HG03432 (cell line): Measurements from ENCODE around the gene FANCE.
"Not testable (repeated sequence)": the region's sequence is repeated elsewhere in the genome, so short reads cannot be mapped to it uniquely, and the experiment has no call there.

Source experiments
- ATAC-seq: cut with Tn5 transposase; IDR thresholded peaks from one replicate; pipeline ENCODE4 v1.9.1; 2021; ENCODE audit warnings: mild to moderate bottlenecking, moderate library complexity; ENCODE audit not compliant: unreplicated experiment

Gene FANCE

GRCh38 chr6:35429463-35429862 lies 22.7 kb upstream of the FANCE start:
- ATAC-seq = no peak

GRCh38 chr6:35432291-35432690 lies 19.8 kb upstream of the FANCE start:
- no peak for ATAC-seq

GRCh38 chr6:35432702-35433101 lies 19.4 kb upstream of the FANCE start:
- not testable (repeated sequence) for ATAC-seq

GRCh38 chr6:35435074-35435837 lies 16.9 kb upstream of the FANCE start:
- no peak for ATAC-seq

- ATAC-seq = no peak
These were observed 15.9 kb upstream of the FANCE start for GRCh38 chr6:35436071-35436857.

- not testable (repeated sequence) for ATAC-seq
These were observed 13.6 kb upstream of the FANCE start for GRCh38 chr6:35438378-35439065.

- ATAC-seq = no peak
These were observed 12.8 kb upstream of the FANCE start for GRCh38 chr6:35439308-35439707.

- ATAC-seq = no peak
These were observed 10.9 kb upstream of the FANCE start for GRCh38 chr6:35441205-35441604.

- no peak for ATAC-seq
These were observed 10.5 kb upstream of the FANCE start for GRCh38 chr6:35441642-35442041.

- ATAC-seq = no peak
These were observed 9.4 kb upstream of the FANCE start for GRCh38 chr6:35442693-35443092.

GRCh38 chr6:35443341-35444030 lies 8.7 kb upstream of the FANCE start:
- ATAC-seq = no peak

- ATAC-seq = no peak
These were observed 6.4 kb upstream of the FANCE start for GRCh38 chr6:35445691-35446090.

GRCh38 chr6:35448191-35448590 lies 3.9 kb upstream of the FANCE start:
- no peak for ATAC-seq

- ATAC-seq = no peak
These were observed 2.8 kb upstream of the FANCE start for GRCh38 chr6:35449287-35449881.

- ATAC-seq = no peak
These were observed 570 bp upstream of the FANCE start for GRCh38 chr6:35451354-35452182.

- ATAC-seq = no peak
These were observed 1.1 kb downstream of the FANCE start for GRCh38 chr6:35453236-35453635.

- no peak for ATAC-seq
These were observed 2.4 kb downstream of the FANCE start for GRCh38 chr6:35454391-35455110.

GRCh38 chr6:35457907-35458306 lies 5.8 kb downstream of the FANCE start:
- no peak for ATAC-seq

GRCh38 chr6:35461270-35461669 lies 9.1 kb downstream of the FANCE start:
- no peak for ATAC-seq
